Measurements from ENCODE around the gene LCP2.

GRCh38 chr5:170343177-170343576, 45.6 kb upstream of the LCP2 start:
- TF ChIP-seq, protein P1, sequence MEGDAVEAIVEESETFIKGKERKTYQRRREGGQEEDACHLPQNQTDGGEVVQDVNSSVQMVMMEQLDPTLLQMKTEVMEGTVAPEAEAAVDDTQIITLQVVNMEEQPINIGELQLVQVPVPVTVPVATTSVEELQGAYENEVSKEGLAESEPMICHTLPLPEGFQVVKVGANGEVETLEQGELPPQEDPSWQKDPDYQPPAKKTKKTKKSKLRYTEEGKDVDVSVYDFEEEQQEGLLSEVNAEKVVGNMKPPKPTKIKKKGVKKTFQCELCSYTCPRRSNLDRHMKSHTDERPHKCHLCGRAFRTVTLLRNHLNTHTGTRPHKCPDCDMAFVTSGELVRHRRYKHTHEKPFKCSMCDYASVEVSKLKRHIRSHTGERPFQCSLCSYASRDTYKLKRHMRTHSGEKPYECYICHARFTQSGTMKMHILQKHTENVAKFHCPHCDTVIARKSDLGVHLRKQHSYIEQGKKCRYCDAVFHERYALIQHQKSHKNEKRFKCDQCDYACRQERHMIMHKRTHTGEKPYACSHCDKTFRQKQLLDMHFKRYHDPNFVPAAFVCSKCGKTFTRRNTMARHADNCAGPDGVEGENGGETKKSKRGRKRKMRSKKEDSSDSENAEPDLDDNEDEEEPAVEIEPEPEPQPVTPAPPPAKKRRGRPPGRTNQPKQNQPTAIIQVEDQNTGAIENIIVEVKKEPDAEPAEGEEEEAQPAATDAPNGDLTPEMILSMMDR (IDR thresholded peaks at IDR 0.05), result no peak
- no peak for TF ChIP-seq POLR2A (IDR thresholded peaks at IDR 0.05)
